Heart left ventricle (tissue), 13 donors: Measurements from ENCODE around the gene MYH6.

Experiments used
- POLR2A ChIP-seq, 2 donors: fragments of 450-650 bp; IDR thresholded peaks; one replicate each; pipeline ENCODE4 v1.6.1; 2017; ENCODE audit warnings: antibody characterized with exemption in 2 of 2, mild to moderate bottlenecking in 2 of 2, moderate library complexity in 2 of 2
- TF ChIP-seq, protein P1 (sequence below), 12 donors: fragments of 200-600 bp; sonication (generic) in 4 of 12; IDR thresholded peaks; one replicate each; pipeline versions ENCODE4 v1.5.0 to v1.8.0; 2018 to 2022; ENCODE audit warnings: antibody characterized with exemption in 12 of 12, mild to moderate bottlenecking in 5 of 12
- donor health status: ischemic (EF 13 %, LVEDD 7.1; RV severe dilation, severe dysfunction).
- donor health status: DM: no; HTN: yes; CAD: no.
- donor health status: DM: no; HTN: no; CAD: no.
- donor health status: ischemic (EF 25% LVEDD 6.9; RV normal size, moderate dysfunction).
- donor health status: ischemic (EF 25% LVEDD 5.7; RV mildly dilated, moderate dysfunction).
- donor health status: ischemic (EF 35%, LVEDD 5.7; RV mildly dilated, moderate dysfunction).
- donor health status: nonischemic (EF 11% LVEDD 7.7; RV severe dilation, severe dysfunction).
- donor health status: DM: yes; HTN: yes; CAD: no.
- donor health status: PGD.
- donor health status: ischemic (EF 29% LVEDD 5.4; RV normal size, mild dysfunction).
- donor health status: nonischemic (EF 23%, LVEDD 6.1; RV moderate dilation, normal function).

DNA sequence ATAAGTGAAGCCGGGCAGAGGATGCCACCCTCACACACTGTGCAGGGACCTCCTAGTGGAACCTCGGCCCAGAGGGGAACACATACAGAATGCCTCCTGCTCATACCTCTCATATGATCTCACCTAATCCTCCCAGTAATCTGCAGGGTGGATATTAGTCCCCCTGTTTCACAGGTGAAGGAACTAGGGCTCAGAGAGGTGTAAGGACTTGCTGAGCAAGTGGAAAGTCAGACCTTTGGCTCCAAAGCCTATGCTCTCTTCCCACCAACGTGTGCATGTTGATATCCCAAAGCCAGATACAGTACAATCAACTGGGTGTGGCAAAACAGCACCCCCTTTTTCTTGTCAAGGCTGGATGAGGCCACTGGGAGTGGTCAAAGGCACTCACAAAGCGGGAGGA is 4.2 kb downstream of the MYH6 start:
- TF ChIP-seq, protein P1, sequence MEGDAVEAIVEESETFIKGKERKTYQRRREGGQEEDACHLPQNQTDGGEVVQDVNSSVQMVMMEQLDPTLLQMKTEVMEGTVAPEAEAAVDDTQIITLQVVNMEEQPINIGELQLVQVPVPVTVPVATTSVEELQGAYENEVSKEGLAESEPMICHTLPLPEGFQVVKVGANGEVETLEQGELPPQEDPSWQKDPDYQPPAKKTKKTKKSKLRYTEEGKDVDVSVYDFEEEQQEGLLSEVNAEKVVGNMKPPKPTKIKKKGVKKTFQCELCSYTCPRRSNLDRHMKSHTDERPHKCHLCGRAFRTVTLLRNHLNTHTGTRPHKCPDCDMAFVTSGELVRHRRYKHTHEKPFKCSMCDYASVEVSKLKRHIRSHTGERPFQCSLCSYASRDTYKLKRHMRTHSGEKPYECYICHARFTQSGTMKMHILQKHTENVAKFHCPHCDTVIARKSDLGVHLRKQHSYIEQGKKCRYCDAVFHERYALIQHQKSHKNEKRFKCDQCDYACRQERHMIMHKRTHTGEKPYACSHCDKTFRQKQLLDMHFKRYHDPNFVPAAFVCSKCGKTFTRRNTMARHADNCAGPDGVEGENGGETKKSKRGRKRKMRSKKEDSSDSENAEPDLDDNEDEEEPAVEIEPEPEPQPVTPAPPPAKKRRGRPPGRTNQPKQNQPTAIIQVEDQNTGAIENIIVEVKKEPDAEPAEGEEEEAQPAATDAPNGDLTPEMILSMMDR (IDR thresholded peaks at IDR 0.05), result no peak
- no peak for TF ChIP-seq POLR2A (IDR thresholded peaks at IDR 0.05)
